Neural cell (in vitro differentiated cells): ENCODE data around the gene KLHDC4. TPM values are rescaled to one million over a fixed set of nuclear protein-coding genes. Genes with fewer than 3 reads are reported as not detected.

Experiments used
- H2AFZ ChIP-seq: fragments of 200-600, 300-800 bp; sonication (generic), shearing (Covaris generic); 2 replicates; pipeline ENCODE4 v1.6.0; 2014; ENCODE audit warnings: low read depth, mild to moderate bottlenecking, antibody characterized with exemption, low read length, moderate library complexity
- H3F3A ChIP-seq: fragments of 200-600 bp; shearing (Covaris generic); 2 replicates; pipeline ENCODE4 v1.6.1; 2016; ENCODE audit warnings: mild to moderate bottlenecking, moderate library complexity, mixed read lengths, antibody characterized with exemption, low read length; ENCODE audit not compliant: insufficient read depth, poor library complexity, severe bottlenecking
- H3K27ac ChIP-seq: fragments of 200-600, 300-800 bp; sonication (generic), shearing (Covaris generic); 2 replicates; pipeline ENCODE4 v1.5.1; 2014; ENCODE audit warnings: mild to moderate bottlenecking, low read length, moderate library complexity
- H3K27me3 ChIP-seq: fragments of 300-800, 200-600 bp; sonication (generic), shearing (Covaris generic); 2 replicates; pipeline ENCODE4 v1.6.0; 2014; ENCODE audit warnings: mild to moderate bottlenecking, low read depth, low read length, moderate library complexity; ENCODE audit not compliant: insufficient read depth
- H3K36me3 ChIP-seq: fragments of 300-800, 200-600 bp; sonication (generic), shearing (Covaris generic); 2 replicates; pipeline ENCODE4 v1.5.1; 2014; ENCODE audit warnings: mild to moderate bottlenecking, antibody characterized with exemption, low read length, moderate library complexity; ENCODE audit not compliant: insufficient read depth
- H3K4me2 ChIP-seq: fragments of 300-800, 200-600 bp; sonication (generic), shearing (Covaris generic); 2 replicates; pipeline ENCODE4 v1.6.0; 2014; ENCODE audit warnings: mild to moderate bottlenecking, low read length
- H3K4me3 ChIP-seq: fragments of 300-800, 200-600 bp; sonication (generic), shearing (Covaris generic); 2 replicates; pipeline ENCODE4 v1.5.1; 2014; ENCODE audit warnings: mild to moderate bottlenecking, low read length, moderate library complexity
- H3K79me2 ChIP-seq: fragments of 200-600 bp; shearing (Covaris generic); replicated peaks from 2 replicates; pipeline ENCODE4 v1.6.0; 2014; ENCODE audit warnings: mild to moderate bottlenecking, low read length, moderate library complexity; ENCODE audit not compliant: insufficient read depth
- H3K9ac ChIP-seq: fragments of 300-800, 200-600 bp; sonication (generic), shearing (Covaris generic); 2 replicates; pipeline ENCODE4 v1.6.1; 2016; ENCODE audit warnings: mild to moderate bottlenecking, low read length, mixed read lengths
- H3K9me2 ChIP-seq: fragments of 200-600 bp; shearing (Covaris generic); 2 replicates; pipeline ENCODE4 v1.6.1; 2016; ENCODE audit warnings: mild to moderate bottlenecking, low read length, mixed read lengths; ENCODE audit not compliant: insufficient read depth
- H3K9me3 ChIP-seq: fragments of 200-600, 300-800 bp; sonication (generic), shearing (Covaris generic); 2 replicates; pipeline ENCODE4 v1.6.1; 2016; ENCODE audit warnings: mild to moderate bottlenecking, mixed run types, low read length, moderate library complexity, mixed read lengths
- H4K20me1 ChIP-seq: fragments of 200-600 bp; shearing (Covaris generic); 2 replicates; pipeline ENCODE4 v1.6.1; 2016; ENCODE audit warnings: mild to moderate bottlenecking, mixed run types; ENCODE audit not compliant: insufficient read depth
- EP300 ChIP-seq: fragments of 450-650 bp; conservative IDR thresholded peaks from 2 replicates; pipeline ENCODE4 v1.6.1; 2014; ENCODE audit warnings: antibody characterized with exemption, mild to moderate bottlenecking, moderate library complexity; ENCODE audit not compliant: poor library complexity, severe bottlenecking
- EZH2 ChIP-seq: fragments of 200-600, 300-800 bp; shearing (Covaris generic), sonication (generic); IDR thresholded peaks from 2 replicates; pipeline ENCODE4 v1.6.1; 2014; ENCODE audit warnings: antibody characterized with exemption, low read length, borderline replicate concordance, mild to moderate bottlenecking; ENCODE audit not compliant: insufficient read depth, poor library complexity, severe bottlenecking
- MXI1 ChIP-seq: fragments of 450-650 bp; conservative IDR thresholded peaks from 2 replicates; pipeline ENCODE4 v1.6.1; 2014; ENCODE audit warnings: antibody characterized with exemption, mild to moderate bottlenecking; ENCODE audit not compliant: poor library complexity, severe bottlenecking
- POLR2AphosphoS5 ChIP-seq: IDR thresholded peaks from 2 replicates; pipeline ENCODE4 v1.6.1; 2012
- RAD21 ChIP-seq: fragments of 450-650 bp; conservative IDR thresholded peaks from 2 replicates; pipeline ENCODE4 v1.6.1; 2014; ENCODE audit warnings: antibody characterized with exemption, mild to moderate bottlenecking, moderate library complexity
- SMC3 ChIP-seq: fragments of 450-650 bp; conservative IDR thresholded peaks from 2 replicates; pipeline ENCODE4 v1.6.1; 2014; ENCODE audit warnings: antibody characterized with exemption, mild to moderate bottlenecking, moderate library complexity; ENCODE audit not compliant: poor library complexity
- TAF1 ChIP-seq: IDR thresholded peaks from 2 replicates; pipeline ENCODE4 v1.6.1; 2012; ENCODE audit warnings: low read depth
- polyA plus RNA-seq: library from polyadenylated mRNA; depleted of rRNA; stranded (reverse); fragments of >200 nt; gene quantifications from 2 replicates; pipeline ENCODE4 v1.2.3, GENCODE V29; 2014
- TF ChIP-seq, protein P1 (sequence below): IDR thresholded peaks from 2 replicates; pipeline ENCODE4 v1.6.1; 2012; ENCODE audit warnings: borderline replicate concordance
- TF ChIP-seq, protein P2 (sequence below): fragments of 450-650 bp; IDR thresholded peaks from 2 replicates; pipeline ENCODE4 v1.5.1; 2014; ENCODE audit warnings: antibody characterized with exemption, mild to moderate bottlenecking, moderate library complexity; ENCODE audit not compliant: poor library complexity, severe bottlenecking

Gene KLHDC4
- polyA plus RNA-seq, 1 donor from 2014 or later, result 27.5 TPM

GRCh38 chr16:87674419-87674818, 91.4 kb downstream of the KLHDC4 start:
- no peaks in the 10 kb centered on the region for H3K36me3 ChIP-seq
- H3K9ac ChIP-seq, result no peak overlapping the region
- no peaks in the 10 kb centered on the region for H3F3A ChIP-seq
- H4K20me1 ChIP-seq, result no peaks in the 10 kb centered on the region
- H3K4me2 ChIP-seq, result no peak overlapping the region
- H2AFZ ChIP-seq, result no peak overlapping the region
- H3K27me3 ChIP-seq, result no peaks in the 10 kb centered on the region
- no peaks in the 10 kb centered on the region for H3K9me2 ChIP-seq
- H3K79me2 ChIP-seq, result no peaks in the 10 kb centered on the region
- H3K9me3 ChIP-seq, result no peaks in the 10 kb centered on the region
- H3K4me3 ChIP-seq, result no peak overlapping the region
- H3K27ac ChIP-seq, result no peak overlapping the region
- TF ChIP-seq EP300 (no peak), POLR2AphosphoS5 (no peak), EZH2 (no peak), SMC3 (no peak), MXI1 (no peak), RAD21 (no peak), TAF1 (no peak)
- TF ChIP-seq, protein P1, sequence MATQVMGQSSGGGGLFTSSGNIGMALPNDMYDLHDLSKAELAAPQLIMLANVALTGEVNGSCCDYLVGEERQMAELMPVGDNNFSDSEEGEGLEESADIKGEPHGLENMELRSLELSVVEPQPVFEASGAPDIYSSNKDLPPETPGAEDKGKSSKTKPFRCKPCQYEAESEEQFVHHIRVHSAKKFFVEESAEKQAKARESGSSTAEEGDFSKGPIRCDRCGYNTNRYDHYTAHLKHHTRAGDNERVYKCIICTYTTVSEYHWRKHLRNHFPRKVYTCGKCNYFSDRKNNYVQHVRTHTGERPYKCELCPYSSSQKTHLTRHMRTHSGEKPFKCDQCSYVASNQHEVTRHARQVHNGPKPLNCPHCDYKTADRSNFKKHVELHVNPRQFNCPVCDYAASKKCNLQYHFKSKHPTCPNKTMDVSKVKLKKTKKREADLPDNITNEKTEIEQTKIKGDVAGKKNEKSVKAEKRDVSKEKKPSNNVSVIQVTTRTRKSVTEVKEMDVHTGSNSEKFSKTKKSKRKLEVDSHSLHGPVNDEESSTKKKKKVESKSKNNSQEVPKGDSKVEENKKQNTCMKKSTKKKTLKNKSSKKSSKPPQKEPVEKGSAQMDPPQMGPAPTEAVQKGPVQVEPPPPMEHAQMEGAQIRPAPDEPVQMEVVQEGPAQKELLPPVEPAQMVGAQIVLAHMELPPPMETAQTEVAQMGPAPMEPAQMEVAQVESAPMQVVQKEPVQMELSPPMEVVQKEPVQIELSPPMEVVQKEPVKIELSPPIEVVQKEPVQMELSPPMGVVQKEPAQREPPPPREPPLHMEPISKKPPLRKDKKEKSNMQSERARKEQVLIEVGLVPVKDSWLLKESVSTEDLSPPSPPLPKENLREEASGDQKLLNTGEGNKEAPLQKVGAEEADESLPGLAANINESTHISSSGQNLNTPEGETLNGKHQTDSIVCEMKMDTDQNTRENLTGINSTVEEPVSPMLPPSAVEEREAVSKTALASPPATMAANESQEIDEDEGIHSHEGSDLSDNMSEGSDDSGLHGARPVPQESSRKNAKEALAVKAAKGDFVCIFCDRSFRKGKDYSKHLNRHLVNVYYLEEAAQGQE, result no peak
- TF ChIP-seq, protein P2, sequence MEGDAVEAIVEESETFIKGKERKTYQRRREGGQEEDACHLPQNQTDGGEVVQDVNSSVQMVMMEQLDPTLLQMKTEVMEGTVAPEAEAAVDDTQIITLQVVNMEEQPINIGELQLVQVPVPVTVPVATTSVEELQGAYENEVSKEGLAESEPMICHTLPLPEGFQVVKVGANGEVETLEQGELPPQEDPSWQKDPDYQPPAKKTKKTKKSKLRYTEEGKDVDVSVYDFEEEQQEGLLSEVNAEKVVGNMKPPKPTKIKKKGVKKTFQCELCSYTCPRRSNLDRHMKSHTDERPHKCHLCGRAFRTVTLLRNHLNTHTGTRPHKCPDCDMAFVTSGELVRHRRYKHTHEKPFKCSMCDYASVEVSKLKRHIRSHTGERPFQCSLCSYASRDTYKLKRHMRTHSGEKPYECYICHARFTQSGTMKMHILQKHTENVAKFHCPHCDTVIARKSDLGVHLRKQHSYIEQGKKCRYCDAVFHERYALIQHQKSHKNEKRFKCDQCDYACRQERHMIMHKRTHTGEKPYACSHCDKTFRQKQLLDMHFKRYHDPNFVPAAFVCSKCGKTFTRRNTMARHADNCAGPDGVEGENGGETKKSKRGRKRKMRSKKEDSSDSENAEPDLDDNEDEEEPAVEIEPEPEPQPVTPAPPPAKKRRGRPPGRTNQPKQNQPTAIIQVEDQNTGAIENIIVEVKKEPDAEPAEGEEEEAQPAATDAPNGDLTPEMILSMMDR, result no peak

DNA sequence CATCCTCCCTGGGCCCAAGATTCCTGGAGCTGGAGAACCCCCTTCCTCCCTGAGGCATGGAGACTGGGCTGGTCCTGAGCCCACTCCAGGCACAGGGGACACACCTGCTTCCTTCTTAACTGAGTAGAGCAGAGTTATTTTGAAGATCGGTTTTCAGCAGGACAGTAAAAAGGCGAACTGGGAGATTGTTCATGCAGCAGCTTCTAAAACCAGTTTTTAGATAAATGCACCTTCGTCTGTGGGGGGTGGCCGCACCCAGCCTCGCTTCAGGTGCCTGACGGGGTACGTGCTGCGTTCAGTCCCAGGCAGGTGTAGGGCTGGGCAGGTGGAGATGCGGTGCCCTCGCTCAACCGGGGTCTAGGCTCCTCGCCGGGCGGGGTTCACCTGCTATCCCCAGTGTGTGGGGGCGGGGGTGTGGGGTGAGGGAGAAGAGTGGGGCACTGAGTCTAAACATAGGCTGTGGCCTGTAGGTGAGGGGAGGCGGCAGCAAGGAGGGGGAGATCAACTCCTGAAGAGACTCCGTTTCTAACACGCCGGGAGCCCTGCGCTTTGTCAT, 94.0 kb downstream of the KLHDC4 start:
- Histone ChIP-seq H3K27ac (no peak overlapping the region), H2AFZ (no peak overlapping the region), H3K79me2 (no peaks in the 10 kb centered on the region), H4K20me1 (no peaks in the 10 kb centered on the region), H3F3A (no peaks in the 10 kb centered on the region), H3K9ac (no peak overlapping the region), H3K9me2 (no peaks in the 10 kb centered on the region), H3K27me3 (no peaks in the 10 kb centered on the region), H3K36me3 (no peaks in the 10 kb centered on the region), H3K4me3 (no peak overlapping the region), H3K9me3 (no peaks in the 10 kb centered on the region), H3K4me2 (no peak overlapping the region)
- no peak for TF ChIP-seq EP300
- TF ChIP-seq, protein P1, result no peak
- no peak for TF ChIP-seq TAF1
- TF ChIP-seq, protein P2, result no peak
- no peak for TF ChIP-seq MXI1
- no peak for TF ChIP-seq RAD21
- TF ChIP-seq POLR2AphosphoS5, result no peak
- no peak for TF ChIP-seq SMC3
- TF ChIP-seq EZH2, result no peak
